GM19239 (cell line): ENCODE measurements around the gene SAMD14.

ENCODE experiments used
- DNase-seq: peaks from one replicate; pipeline ENCODE4 v3.0.0; 2011; ENCODE audit warnings: low spot score; ENCODE audit not compliant: insufficient read length
- FAIRE-seq: peaks from 2 replicates; lab custom pipeline; 2011; peaks lifted over from hg19 to GRCh38; lab: Jason Lieb, UNC

Gene SAMD14

GRCh38 chr17:50101346-50102163, 28.4 kb downstream of the SAMD14 start:
- DNase-seq = no peak

DNA sequence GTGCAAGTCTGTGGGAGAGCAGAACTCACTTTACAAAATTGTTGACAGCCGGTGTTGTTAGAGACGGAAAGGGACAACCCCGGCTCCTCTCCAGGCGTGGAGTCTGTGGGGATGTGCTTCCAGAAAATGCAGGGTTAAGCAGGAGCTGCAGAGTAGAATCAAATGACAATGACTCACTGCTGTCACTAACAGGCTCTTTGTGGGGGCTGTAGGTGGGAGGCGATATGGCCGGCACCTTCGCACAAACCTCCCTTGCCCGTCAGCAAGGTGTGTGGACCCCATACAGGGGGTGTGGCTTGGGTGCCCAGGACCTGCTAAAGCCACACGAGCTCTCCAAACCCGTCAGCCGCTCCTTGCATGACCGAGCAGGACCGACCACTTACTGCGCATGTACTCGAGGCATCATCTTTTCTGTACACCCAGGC, 29.0 kb downstream of the SAMD14 start:
- no peak for DNase-seq
- no peak for FAIRE-seq

More at GRCh38 chr17:50101346-50102163, 28.4 kb downstream of the SAMD14 start:
- FAIRE-seq = no peak

- FAIRE-seq (no peak), DNase-seq (no peak)
These were observed 29.5 kb downstream of the SAMD14 start for GRCh38 chr17:50100480-50100883.

DNA sequence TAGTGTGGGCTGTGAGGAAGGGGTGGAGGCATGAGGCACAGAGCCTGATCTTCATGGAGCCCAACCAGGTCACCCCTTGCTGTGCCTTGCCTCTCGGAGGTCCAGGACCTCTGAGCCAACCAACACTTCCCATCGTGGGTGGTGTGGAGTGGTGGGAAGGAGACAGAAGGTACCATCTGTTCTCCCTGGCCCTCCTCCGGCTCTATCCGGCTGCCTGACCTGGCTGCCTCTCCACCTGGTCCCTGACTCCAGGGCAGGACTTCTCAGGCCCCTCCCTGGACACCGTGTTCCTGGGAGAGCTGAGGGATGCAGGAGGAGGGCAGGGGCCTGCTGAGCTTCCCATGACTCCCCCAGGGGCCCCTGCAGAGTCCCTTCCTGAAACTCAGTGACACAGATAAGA, 31.0 kb downstream of the SAMD14 start:
- DNase-seq (no peak), FAIRE-seq (no peak)

DNA sequence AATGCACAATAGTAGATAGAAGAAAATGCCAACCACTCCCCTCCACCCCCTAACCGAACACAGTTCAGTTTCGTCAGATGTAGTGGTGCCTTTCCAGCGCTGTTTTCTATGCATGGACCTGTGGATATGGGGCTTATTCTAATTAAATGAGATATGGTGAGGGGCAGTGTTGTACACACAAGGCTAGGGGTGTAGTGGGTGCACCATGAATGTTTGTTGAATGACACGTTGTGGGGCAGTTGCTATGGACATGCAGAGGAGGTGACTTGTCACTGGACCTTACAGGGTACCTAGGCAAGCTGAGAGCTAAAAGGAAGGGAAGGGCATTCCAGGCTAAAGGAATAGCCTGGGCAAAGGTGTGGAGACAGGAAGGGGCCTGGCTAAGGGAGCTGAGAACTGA, 31.4 kb downstream of the SAMD14 start:
- FAIRE-seq (no peak), DNase-seq (no peak)

- DNase-seq (no peak), FAIRE-seq (no peak)
These were observed 32.0 kb downstream of the SAMD14 start for GRCh38 chr17:50097926-50098325.

DNA sequence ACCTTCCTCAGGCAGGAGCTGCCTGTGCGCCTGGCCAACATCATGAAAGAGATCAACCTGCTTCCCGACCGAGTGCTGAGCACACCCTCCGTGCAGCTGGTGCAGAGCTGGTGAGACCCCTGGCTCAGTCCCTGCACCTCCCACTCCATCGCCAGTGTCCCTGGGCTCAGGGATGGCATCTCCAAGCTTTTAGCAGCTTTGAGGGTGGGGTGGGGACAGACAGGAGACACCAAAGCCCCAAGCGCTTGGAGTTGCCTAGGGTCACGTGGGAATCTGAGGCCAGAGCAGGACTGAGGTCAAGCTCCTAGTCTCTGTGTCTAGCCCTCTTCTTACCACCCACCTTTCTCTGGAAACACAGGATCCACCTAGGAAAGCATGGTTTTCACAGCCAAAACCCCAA, 32.5 kb downstream of the SAMD14 start:
- FAIRE-seq (no peak), DNase-seq (no peak)

GRCh38 chr17:50096758-50097157, 33.2 kb downstream of the SAMD14 start:
- no peak for FAIRE-seq
- no peak for DNase-seq

- DNase-seq (no peak), FAIRE-seq (no peak)
These were observed 33.9 kb downstream of the SAMD14 start for GRCh38 chr17:50096092-50096491.

DNA sequence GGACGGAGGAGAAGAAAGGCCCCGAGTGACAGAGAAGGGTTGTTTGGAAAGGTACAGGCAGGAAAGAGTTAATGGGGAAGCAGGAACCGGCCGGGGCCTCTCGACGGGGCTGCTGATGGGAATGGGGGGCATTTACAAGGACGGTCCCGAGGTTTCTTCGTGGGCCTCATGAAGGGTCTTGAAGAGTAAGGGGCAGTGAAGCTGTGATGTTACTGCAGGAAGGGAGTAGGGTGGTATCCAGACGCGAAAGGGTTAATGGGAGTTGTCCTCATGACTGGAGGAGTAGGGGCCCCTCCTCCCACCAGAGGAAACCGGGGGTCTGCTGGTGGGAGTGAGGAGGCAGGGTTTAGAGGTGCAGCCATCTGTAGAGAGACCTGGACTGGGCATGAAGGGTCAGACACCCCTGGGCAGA, 34.3 kb downstream of the SAMD14 start:
- DNase-seq (no peak), FAIRE-seq (no peak)

- peak; percentile 85 for FAIRE-seq
These were observed 35.0 kb downstream of the SAMD14 start, which contains the start of gene PDK2 for GRCh38 chr17:50094753-50095619. Gene PDK2 (plus strand): TSS chr17:50095351. CDS start chr17:50095436, 85 bp downstream.

DNA sequence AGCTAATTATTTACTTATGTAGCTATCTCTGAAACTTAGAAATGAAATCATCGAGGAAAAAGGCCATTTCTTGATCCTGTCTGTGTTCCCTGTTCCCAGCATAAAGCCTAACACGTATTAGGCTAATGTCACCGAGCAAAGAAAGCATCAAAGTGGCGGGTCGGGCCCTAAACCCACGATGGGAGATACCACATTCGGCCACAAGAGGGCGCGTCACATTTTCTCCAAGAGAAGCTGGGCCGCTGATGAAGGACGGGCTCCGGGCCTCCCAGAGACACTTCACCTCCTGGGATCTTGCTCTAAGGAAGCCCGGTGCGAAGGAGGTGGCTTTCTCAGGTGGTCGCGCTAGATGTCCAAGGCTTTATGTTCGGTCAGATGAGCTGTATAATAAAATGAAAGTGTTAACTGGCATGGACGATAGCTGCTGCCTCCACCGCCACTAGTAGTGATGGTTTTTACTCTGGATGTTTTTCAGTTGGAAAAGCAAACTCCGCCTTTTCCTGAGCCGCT, 35.7 kb downstream of the SAMD14 start:
- DNase-seq (peak; percentile 74), FAIRE-seq (peak; percentile 84)

More at GRCh38 chr17:50094753-50095619, 35.0 kb downstream of the SAMD14 start, which contains the start of gene PDK2:
- peak; percentile 98 for DNase-seq

GRCh38 chr17:50093807-50094206, 36.2 kb downstream of the SAMD14 start:
- FAIRE-seq = no peak
- DNase-seq = no peak

GRCh38 chr17:50093246-50093645, 36.7 kb downstream of the SAMD14 start:
- DNase-seq (no peak), FAIRE-seq (no peak)

GRCh38 chr17:50091918-50092285, 38.1 kb downstream of the SAMD14 start:
- DNase-seq = no peak
- no peak for FAIRE-seq

DNA sequence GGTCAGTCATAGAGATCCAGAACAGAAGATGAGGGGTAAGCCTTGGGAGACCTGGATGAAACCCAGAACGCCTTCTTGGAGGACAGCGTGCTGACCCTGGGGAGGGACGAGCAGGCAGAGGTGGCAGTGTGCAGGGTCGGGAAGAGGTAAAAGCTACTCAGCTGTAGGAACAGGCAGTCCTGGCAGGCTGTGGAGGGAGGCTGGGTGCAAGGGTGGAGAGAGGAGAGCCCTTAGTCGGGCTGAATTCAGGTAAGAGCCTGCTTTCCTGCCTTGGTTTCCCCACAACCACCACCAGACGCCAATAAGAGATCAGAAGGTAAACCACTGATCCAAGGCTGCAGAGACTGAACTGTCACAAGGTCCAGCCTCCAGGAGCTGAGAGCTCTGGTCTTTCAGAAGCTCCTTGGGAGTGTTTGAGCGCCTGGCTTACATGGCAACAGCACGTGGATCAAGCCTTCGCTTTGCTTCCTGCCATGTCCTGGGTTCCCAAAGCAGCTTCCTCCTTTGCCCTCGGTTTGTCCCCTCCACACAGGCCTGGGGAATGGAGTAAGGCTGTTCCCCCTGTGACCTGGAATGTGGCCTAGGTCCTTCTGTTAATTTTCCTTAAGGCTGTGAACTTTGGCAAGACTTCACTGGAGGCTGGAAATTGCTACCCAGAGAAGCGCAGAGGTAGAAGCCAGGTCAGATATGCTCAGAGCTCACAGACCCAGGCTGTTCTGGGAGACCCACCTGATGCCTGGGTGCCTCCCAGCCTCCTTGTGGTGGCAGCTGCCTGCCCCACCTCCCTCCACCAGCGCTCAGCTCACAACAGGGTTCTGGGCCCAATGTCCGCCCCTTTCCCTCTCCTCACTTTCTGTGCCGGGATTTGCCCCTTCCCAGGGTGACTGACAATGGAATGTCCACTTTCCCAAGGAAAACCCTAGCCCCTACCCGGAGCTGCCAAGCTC, 38.7 kb downstream of the SAMD14 start:
- DNase-seq (no peak), FAIRE-seq (no peak)

- FAIRE-seq = no peak
- DNase-seq = no peak
These were observed 39.9 kb downstream of the SAMD14 start for GRCh38 chr17:50090071-50090470.

GRCh38 chr17:50088952-50089825, 40.8 kb downstream of the SAMD14 start:
- DNase-seq (no peak), FAIRE-seq (no peak)

- FAIRE-seq (no peak), DNase-seq (no peak)
These were observed 42.0 kb downstream of the SAMD14 start for GRCh38 chr17:50087912-50088405.
